H1 (cell line): ENCODE results near the gene ARHGAP26. TPM values are rescaled to one million over a fixed set of nuclear protein-coding genes. Genes with fewer than 3 reads are reported as not detected.

ENCODE experiments used
- CTCF ChIA-PET: fragments of 300-600 bp; sonication (Branson Sonifier 250); formaldehyde crosslinking; loops from one replicate; lab custom pipeline; 2021; ENCODE audit not compliant: partially characterized antibody; lab: Charles Lee
- POLR2A ChIA-PET: fragments of 300-600 bp; sonication (Branson Sonifier 250); formaldehyde crosslinking; loops from one replicate; lab custom pipeline; 2021; ENCODE audit warnings: inconsistent platforms; ENCODE audit not compliant: partially characterized antibody; lab: Charles Lee
- DNase-seq, 2 experiments: peaks; one replicate each; pipeline versions ENCODE4 v3.0.0 to v3.0.0-alpha.2; 2010 to 2022; ENCODE audit warnings: low spot score in 2 of 2, low read depth in 1 of 2, mixed read lengths in 1 of 2
- FAIRE-seq: peaks from 2 replicates; lab custom pipeline; 2011; peaks lifted over from hg19 to GRCh38; lab: Jason Lieb, UNC
- H2AFZ ChIP-seq: 2 replicates; pipeline ENCODE4 v1.8.1; 2012; ENCODE audit warnings: low read length, inconsistent platforms
- H2AK5ac ChIP-seq: 2 replicates; pipeline ENCODE4 v1.6.1; 2013; ENCODE audit warnings: low read depth, low read length
- H2BK120ac ChIP-seq: replicated peaks from 2 replicates; pipeline ENCODE3; 2013; ENCODE audit warnings: low read depth, low read length, inconsistent platforms
- H2BK12ac ChIP-seq: 2 replicates; pipeline ENCODE4 v1.6.1; 2013; ENCODE audit warnings: low read depth, low read length
- H2BK15ac ChIP-seq: 2 replicates; pipeline ENCODE4 v1.6.1; 2013; ENCODE audit warnings: low read length
- H2BK20ac ChIP-seq: 2 replicates; pipeline ENCODE4 v1.6.1; 2013; ENCODE audit warnings: low read length
- H2BK5ac ChIP-seq: 2 replicates; pipeline ENCODE4 v1.6.1; 2013; ENCODE audit warnings: low read depth, low read length
- H3K14ac ChIP-seq: 2 replicates; pipeline ENCODE4 v1.6.1; 2013; ENCODE audit warnings: inconsistent platforms; ENCODE audit not compliant: insufficient read length
- H3K18ac ChIP-seq: 2 replicates; pipeline ENCODE4 v1.6.1; 2013; ENCODE audit warnings: low read length; ENCODE audit errors: extremely low read depth
- H3K23ac ChIP-seq: 2 replicates; pipeline ENCODE4 v1.6.1; 2013; ENCODE audit warnings: inconsistent platforms; ENCODE audit not compliant: insufficient read length
- H3K23me2 ChIP-seq: 2 replicates; pipeline ENCODE4 v1.6.1; 2013; ENCODE audit warnings: low read depth, low read length
- H3K27ac ChIP-seq: 2 replicates; pipeline ENCODE4 v1.6.1; 2011; ENCODE audit warnings: low read depth, low read length, inconsistent platforms
- H3K27me3 ChIP-seq, 4 experiments: replicated peaks in 1 of 4; 1 replicate in 1 of 4; 2 replicates in 3 of 4; pipeline versions ENCODE4 v1.6.1 to v1.8.1; 2011 to 2013; ENCODE audit warnings: low read length in 3 of 4, mild to moderate bottlenecking in 3 of 4, inconsistent platforms in 2 of 4, mixed read lengths in 2 of 4, moderate library complexity in 1 of 4; ENCODE audit not compliant: control insufficient read depth in 3 of 4, insufficient read depth in 3 of 4; ENCODE audit errors: extremely low read depth in 1 of 4
- H3K36me3 ChIP-seq, 4 experiments: 2 replicates each; pipeline versions ENCODE4 v1.6.1 to v1.8.1; 2011 to 2013; ENCODE audit warnings: mild to moderate bottlenecking in 4 of 4, low read length in 3 of 4, moderate library complexity in 2 of 4, control low read depth in 1 of 4, inconsistent platforms in 1 of 4; ENCODE audit not compliant: insufficient read depth in 4 of 4, control insufficient read depth in 2 of 4
- H3K4ac ChIP-seq: replicated peaks from 2 replicates; pipeline ENCODE3; 2013; ENCODE audit warnings: low read length, low read depth, mixed read lengths, inconsistent platforms; ENCODE audit not compliant: insufficient read length
- H3K4me1 ChIP-seq, 4 experiments: replicated peaks in 1 of 4; 1 replicate in 1 of 4; 2 replicates in 3 of 4; pipeline versions ENCODE4 v1.6.1 to v1.8.1; 2011 to 2013; ENCODE audit warnings: low read length in 3 of 4, inconsistent platforms in 2 of 4, mixed read lengths in 1 of 4; ENCODE audit not compliant: insufficient read depth in 4 of 4, control insufficient read depth in 3 of 4
- H3K4me2 ChIP-seq, 2 experiments: 2 replicates each; pipeline versions ENCODE4 v1.6.1 to v1.8.1; 2011 to 2013; ENCODE audit warnings: low read depth in 2 of 2, low read length in 2 of 2, control low read depth in 1 of 2, inconsistent platforms in 1 of 2, mild to moderate bottlenecking in 1 of 2; ENCODE audit not compliant: insufficient read depth in 1 of 2
- H3K4me3 ChIP-seq, 4 experiments: fragments of 200-600, 300-600 bp in 1 of 4; sonication (generic), shearing (Covaris generic), sonication (Bioruptor Twin) in 1 of 4; 2 replicates each; pipeline versions ENCODE4 v1.5.1 to v1.8.1; 2011 to 2016; ENCODE audit warnings: low read length in 4 of 4, low read depth in 3 of 4, control low read depth in 2 of 4, inconsistent platforms in 2 of 4, mild to moderate bottlenecking in 2 of 4, mixed read lengths in 1 of 4, moderate library complexity in 1 of 4; ENCODE audit not compliant: insufficient read depth in 2 of 4; ENCODE audit errors: extremely low read depth in 1 of 4
- H3K56ac ChIP-seq: replicated peaks from 2 replicates; pipeline ENCODE3; 2013; ENCODE audit warnings: low read depth, mild to moderate bottlenecking, mixed read lengths, low read length, inconsistent platforms; ENCODE audit not compliant: insufficient read length
- H3K79me1 ChIP-seq: 2 replicates; pipeline ENCODE4 v1.6.1; 2013; ENCODE audit warnings: low read depth, low read length, control low read depth
- H3K79me2 ChIP-seq, 2 experiments: 2 replicates each; pipeline versions ENCODE4 v1.6.1 to v1.8.1; 2012 to 2013; ENCODE audit warnings: low read length in 2 of 2, mild to moderate bottlenecking in 2 of 2, inconsistent platforms in 1 of 2; ENCODE audit not compliant: insufficient read depth in 2 of 2, control insufficient read depth in 1 of 2
- H3K9ac ChIP-seq, 4 experiments: replicated peaks in 1 of 4; 1 replicate in 1 of 4; 2 replicates in 3 of 4; pipeline versions ENCODE4 v1.6.1 to v1.8.1; 2011 to 2013; ENCODE audit warnings: low read depth in 3 of 4, low read length in 3 of 4, control low read depth in 2 of 4, mild to moderate bottlenecking in 2 of 4, moderate library complexity in 2 of 4, inconsistent platforms in 1 of 4; ENCODE audit errors: extremely low read depth in 1 of 4
- H3K9me3 ChIP-seq, 2 experiments: 2 replicates each; pipeline versions ENCODE4 v1.6.1 to v1.8.1; 2012 to 2013; ENCODE audit warnings: mild to moderate bottlenecking in 2 of 2, moderate library complexity in 2 of 2, control low read depth in 1 of 2, inconsistent platforms in 1 of 2, low read depth in 1 of 2, low read length in 1 of 2, mixed read lengths in 1 of 2; ENCODE audit not compliant: insufficient read depth in 2 of 2
- H4K20me1 ChIP-seq, 2 experiments: replicated peaks in 1 of 2; 2 replicates each; pipeline versions ENCODE3 to v1.8.1; 2011 to 2013; ENCODE audit warnings: inconsistent platforms in 2 of 2, low read length in 2 of 2, mild to moderate bottlenecking in 1 of 2; ENCODE audit not compliant: insufficient read depth in 2 of 2, control insufficient read depth in 1 of 2
- H4K5ac ChIP-seq: 2 replicates; pipeline ENCODE4 v1.6.1; 2013; ENCODE audit warnings: low read length, low read depth, mixed read lengths, inconsistent platforms; ENCODE audit not compliant: insufficient read length
- H4K8ac ChIP-seq: 2 replicates; pipeline ENCODE4 v1.8.0; 2013; ENCODE audit warnings: mild to moderate bottlenecking, moderate library complexity, low read length, inconsistent platforms; ENCODE audit not compliant: insufficient read depth; ENCODE audit errors: extremely low read depth
- H4K91ac ChIP-seq: replicated peaks from 2 replicates; pipeline ENCODE3; 2013; ENCODE audit warnings: low read length, mixed read lengths, inconsistent platforms; ENCODE audit not compliant: insufficient read length
- PHF8 ChIP-seq: fragments of 200-600 bp; sonication (generic); conservative IDR thresholded peaks from 2 replicates; pipeline ENCODE4 v1.7.1; 2012; ENCODE audit warnings: low read depth, mild to moderate bottlenecking, inconsistent platforms, low read length, moderate library complexity
- WGBS, 2 experiments: shearing (Covaris generic) in 1 of 2; methylation state at CpG; one replicate each; pipeline versions ENCODE4 v1.1.6 to v1.1.7; 2013 to 2015; ENCODE audit warnings: low lambda C conversion rate in 2 of 2, mixed read lengths in 2 of 2, inconsistent platforms in 1 of 2, low coverage in 1 of 2, missing lambda C conversion rate in 1 of 2; ENCODE audit not compliant: insufficient replicate concordance in 2 of 2, insufficient coverage in 1 of 2, insufficient read length in 1 of 2; ENCODE audit errors: extremely low coverage in 1 of 2, missing lambda C conversion rate in 1 of 2; 5-methylcytosine and 5-hydroxymethylcytosine counted together
- polyA plus RNA-seq, 7 experiments: library from polyadenylated mRNA; depleted of rRNA in 3 of 7; stranded (reverse) in 5 of 7; unstranded in 2 of 7; fragments of >200 nt in 5 of 7; fragments of 200-250 nt in 2 of 7; gene quantifications; 1 replicate in 5 of 7; 2 replicates in 1 of 7; 4 replicates in 1 of 7; pipeline versions ENCODE4 v1.2.1 to v1.2.3, GENCODE V29; 2011 to 2013; ENCODE audit warnings: missing spikeins in 2 of 7, mixed read lengths in 2 of 7
- total RNA-seq: library from RNA; stranded (reverse); fragmentation: NEBNext Ultra II Directional; extraction: Animal tissue kit (Norgen Biotek cat#: 25700); gene quantifications from 2 replicates; pipeline ENCODE4 v1.2.1, GENCODE V29; 2021

ARHGAP26 gene
- total and polyA plus RNA-seq, 2 of the 8 experiments (the other 6 are each of a cell fraction or from before 2014, with no cell fraction given), result 7.1 to 24.8 TPM

- no peaks in the 10 kb centered on the region for H4K20me1 ChIP-seq
- no peak overlapping the region for H3K9ac ChIP-seq
- DNase-seq, result no peak
- no peak overlapping the region for H4K5ac ChIP-seq
- no peak overlapping the region for H3K14ac ChIP-seq
- H2BK5ac ChIP-seq, result peak overlapping the region; percentile 90; the same call in 1 of the 2 replicates
- no peak overlapping the region for H3K4me2 ChIP-seq
- 0 out of 2 replicates have a peak overlapping the region, but pooled peaks have one; percentile 64 for H2BK12ac ChIP-seq
- no peaks in the 10 kb centered on the region for H3K36me3 ChIP-seq
- ChIA-PET POLR2A (no interaction called here), CTCF (interaction anchor here (1.0 to 1.5 kb wide), 4 partner anchors 16 to 93 kb away, joined by 3 to 6 read pairs (median 5); no protein-coding TSS in a partner anchor)
- no peak overlapping the region for H3K56ac ChIP-seq
- H2AFZ ChIP-seq, result no peak overlapping the region
- no peak overlapping the region for H3K4ac ChIP-seq
- peaks cover 2 to 13% (median 11%) of the 10 kb centered on the region in 4 experiments for H3K4me1 ChIP-seq
- H3K23ac ChIP-seq, result no peak overlapping the region
- H4K91ac ChIP-seq, result no peak overlapping the region
- H2BK20ac ChIP-seq, result no peak overlapping the region
- no peak overlapping the region for H3K27ac ChIP-seq
- FAIRE-seq, result no peak
- no peak overlapping the region for H4K8ac ChIP-seq
- peak overlapping the region; percentile 53; the same call in 1 of the 2 replicates for H3K18ac ChIP-seq
- no peaks in the 10 kb centered on the region for H3K27me3 ChIP-seq
- no peak overlapping the region for H2AK5ac ChIP-seq
- 78% methylated on average over 5 of the region's 5 CpGs; no CpG with 5 or more reads in 1 of the 2 experiments for WGBS, 2 experiments
- 0 out of 2 replicates have a peak, but pooled peaks cover 2% of the 10 kb centered on the region for H3K79me1 ChIP-seq
- H3K23me2 ChIP-seq, result no peaks in the 10 kb centered on the region
- no peak overlapping the region for H2BK15ac ChIP-seq
- H3K4me3 ChIP-seq, result no peak overlapping the region
- H3K9me3 ChIP-seq, result no peaks in the 10 kb centered on the region
- H3K79me2 ChIP-seq, result no peaks in the 10 kb centered on the region
- no peak overlapping the region for H2BK120ac ChIP-seq
- no peak for TF ChIP-seq PHF8
These were observed 211.3 kb downstream of the ARHGAP26 start for GRCh38 chr5:142981475-142981874.
